Fibroblast of skin of abdomen (primary cell): ENCODE results near the gene MANEAL.

Experiments used
- DNase-seq: peaks from one replicate; pipeline ENCODE4 v3.0.0-alpha.2; 2013

Gene MANEAL

GRCh38 chr1:37831109-37831508, 37.5 kb downstream of the MANEAL start:
- no peak for DNase-seq

DNA sequence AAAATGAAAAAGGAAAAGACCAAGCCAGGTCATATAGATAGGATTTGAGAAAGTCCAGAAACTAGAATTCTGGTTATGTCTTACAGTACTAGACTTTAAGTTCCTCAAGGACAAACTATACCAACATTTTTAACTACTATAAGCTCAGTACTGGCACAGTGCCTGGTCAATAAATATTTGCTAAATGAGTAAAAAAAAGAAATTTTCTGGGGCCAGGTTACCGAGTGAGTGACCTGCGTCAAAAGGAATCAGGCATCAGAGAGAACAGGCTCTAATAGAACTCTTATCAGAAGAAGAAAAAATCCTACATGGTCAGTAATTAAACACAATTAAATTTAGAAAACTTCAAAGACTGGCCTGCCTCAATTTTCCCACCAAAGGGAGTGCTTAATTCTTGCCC, 38.2 kb downstream of the MANEAL start:
- DNase-seq, result no peak

- DNase-seq, result no peak
Observed at GRCh38 chr1:37836788-37837187, 43.1 kb downstream of the MANEAL start.

DNA sequence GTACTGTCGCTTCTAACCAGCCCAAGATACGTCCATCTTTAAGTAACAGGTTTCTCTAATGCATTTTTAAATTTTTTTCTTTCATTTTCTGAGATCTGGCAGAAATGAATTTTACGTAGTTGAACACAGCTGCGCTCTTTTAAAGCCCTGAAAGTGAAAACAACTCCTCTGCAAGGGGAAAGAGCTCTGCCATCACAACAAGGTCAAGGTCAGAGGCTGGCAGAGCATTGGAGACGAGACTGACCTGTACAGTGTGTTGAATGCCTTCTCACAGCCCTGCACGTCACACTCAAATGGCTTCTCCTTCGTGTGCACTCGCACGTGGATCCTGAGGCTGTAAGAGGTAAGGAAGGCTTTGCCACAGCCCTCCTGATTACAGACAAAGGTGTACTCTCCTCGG, 46.0 kb downstream of the MANEAL start:
- DNase-seq, result no peak

DNA sequence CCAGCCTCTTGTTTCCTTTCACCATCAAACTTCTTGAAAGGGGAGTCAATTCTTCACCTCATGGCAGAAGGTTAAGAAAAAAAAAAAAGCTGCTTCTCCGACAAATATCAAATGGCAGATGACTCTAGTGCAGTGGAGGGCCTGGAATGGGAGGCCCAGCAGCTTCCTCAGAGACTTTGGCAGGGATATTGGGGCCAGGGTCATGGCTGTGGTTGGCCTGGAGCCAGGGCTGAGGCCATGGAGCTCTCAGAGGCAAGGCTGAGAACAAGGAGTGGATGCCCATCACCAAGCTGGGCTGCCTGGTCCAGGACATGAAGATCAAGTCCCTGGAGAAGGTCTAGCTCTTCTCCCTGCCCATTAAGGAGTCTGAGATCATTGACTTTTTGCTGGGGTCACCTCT, 47.1 kb downstream of the MANEAL start:
- DNase-seq, result no peak

- no peak for DNase-seq
Observed at GRCh38 chr1:37841652-37842051, 48.0 kb downstream of the MANEAL start.

DNA sequence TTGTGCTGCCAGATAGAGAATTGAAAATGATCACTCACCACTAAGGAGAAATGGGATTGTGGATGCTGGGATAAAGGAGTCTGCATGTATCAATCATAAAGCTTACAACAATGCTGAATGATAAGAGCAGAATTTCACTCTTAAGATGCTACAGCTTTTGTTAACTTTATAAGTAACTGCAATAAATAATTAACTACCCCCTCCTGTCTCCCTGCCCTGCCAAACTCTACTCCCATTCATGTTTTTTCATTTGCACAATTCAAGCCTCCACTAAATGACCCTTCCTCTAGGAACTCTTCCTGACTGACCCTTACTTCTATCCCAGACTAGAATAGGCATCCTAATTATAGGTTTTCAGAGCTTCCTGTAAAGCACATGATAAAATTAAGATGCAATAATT, 50.9 kb downstream of the MANEAL start:
- DNase-seq, result no peak

DNA sequence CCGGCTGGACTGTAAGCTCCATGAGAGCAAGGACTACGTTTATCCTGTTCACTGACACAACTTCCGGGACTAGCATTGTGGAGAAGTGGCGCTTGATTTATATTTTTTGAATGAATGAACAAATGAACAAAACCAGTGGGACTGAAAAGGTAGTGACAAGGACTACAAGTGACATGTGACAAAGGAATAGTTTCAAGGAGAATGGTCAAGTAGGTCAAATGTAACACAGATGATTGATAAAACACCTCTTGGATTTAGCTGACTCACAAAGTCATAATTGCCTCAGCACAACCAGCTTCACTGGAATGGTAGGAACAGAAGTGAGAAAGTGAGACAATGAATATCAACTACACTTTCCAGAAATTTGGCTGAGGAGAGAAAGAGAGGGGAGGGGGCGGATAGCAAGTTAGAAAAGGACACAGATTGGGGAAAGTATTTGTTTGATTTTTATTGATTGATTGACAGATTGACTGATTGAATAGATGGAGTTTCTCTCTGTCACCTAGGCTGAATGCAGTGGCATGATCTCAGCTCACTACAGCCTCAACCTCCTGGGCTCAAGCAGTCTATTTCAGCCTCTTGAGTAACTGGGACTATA, 51.5 kb downstream of the MANEAL start:
- DNase-seq, result no peak

DNA sequence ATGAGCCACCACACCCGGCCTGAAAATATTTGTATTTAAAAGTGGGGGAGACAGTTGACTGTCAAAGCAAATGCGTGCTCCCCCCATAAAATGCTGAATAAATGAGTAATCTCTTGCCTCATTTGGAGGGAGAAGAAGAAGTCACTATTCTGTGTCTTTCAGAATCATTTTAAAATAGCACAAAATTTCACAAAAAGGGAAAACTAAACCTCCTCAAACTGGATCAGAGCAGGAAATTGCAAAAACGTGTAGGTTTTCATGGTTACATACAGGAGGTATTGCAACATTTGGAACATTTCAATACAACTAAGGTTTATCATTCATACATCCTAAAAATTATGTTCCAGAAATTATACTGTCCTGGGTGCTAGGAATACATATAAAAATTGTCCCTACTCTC, 52.1 kb downstream of the MANEAL start:
- no peak for DNase-seq

GRCh38 chr1:37846647-37847339, 53.1 kb downstream of the MANEAL start:
- DNase-seq, result no peak

DNA sequence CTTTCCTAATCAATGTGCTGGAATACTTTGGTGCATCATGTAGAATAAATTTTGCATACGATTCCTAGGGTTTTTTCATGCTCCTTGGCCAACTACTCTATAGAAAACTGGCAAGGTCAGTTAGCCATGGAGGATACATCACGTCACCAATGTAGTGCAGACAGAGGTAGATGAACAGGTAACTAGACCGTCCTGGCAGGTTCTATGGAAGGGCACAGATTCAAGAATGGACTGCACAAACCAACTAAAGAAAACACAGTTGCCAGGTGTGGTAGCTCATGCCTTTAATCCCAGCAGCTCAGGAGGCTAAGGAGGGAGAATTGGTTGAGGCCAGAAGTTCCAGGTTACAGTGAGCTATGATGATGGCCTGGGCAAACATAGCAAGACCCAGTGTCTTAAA, 55.8 kb downstream of the MANEAL start:
- no peak for DNase-seq

- DNase-seq, result no peak
Observed at GRCh38 chr1:37850352-37850955, 56.8 kb downstream of the MANEAL start.
